COLO829 (cell line): Measurements from ENCODE around the gene RXRG.
"Not testable (repeated sequence)": the region's sequence is repeated elsewhere in the genome, so short reads cannot be mapped to it uniquely, and the experiment has no call there.

Source experiments
- DNase-seq: peaks from one replicate; pipeline ENCODE4 v3.0.0; 2012; ENCODE audit warnings: low spot score

The RXRG gene

GRCh38 chr1:165444897-165445370 is at the start of gene RXRG:
Gene RXRG (minus strand): TSS chr1:165445126. CDS start chr1:165444893, 233 bp downstream.
- peak; percentile 53 for DNase-seq

GRCh38 chr1:165492845-165493373 is 48.0 kb upstream of the RXRG start:
- no peak for DNase-seq

- no peak for DNase-seq
Observed at GRCh38 chr1:165490175-165490574, 45.2 kb upstream of the RXRG start.

GRCh38 chr1:165487921-165488320 is 43.0 kb upstream of the RXRG start:
- no peak for DNase-seq

- DNase-seq, result no peak
Observed at GRCh38 chr1:165486663-165487062, 41.7 kb upstream of the RXRG start.

- no peak for DNase-seq
Observed at GRCh38 chr1:165485716-165486115, 40.8 kb upstream of the RXRG start.

- DNase-seq, result no peak
Observed at GRCh38 chr1:165484532-165484931, 39.6 kb upstream of the RXRG start.

- DNase-seq, result no peak
Observed at GRCh38 chr1:165483412-165483811, 38.5 kb upstream of the RXRG start.

- DNase-seq, result peak; percentile 97
Observed at GRCh38 chr1:165481820-165482532, 37.0 kb upstream of the RXRG start.

- DNase-seq, result peak; percentile 80
Observed at GRCh38 chr1:165476776-165477175, 31.9 kb upstream of the RXRG start.

- no peak for DNase-seq
Observed at GRCh38 chr1:165474196-165474595, 29.3 kb upstream of the RXRG start.

- no peak for DNase-seq
Observed at GRCh38 chr1:165473081-165473480, 28.2 kb upstream of the RXRG start.

- no peak for DNase-seq
Observed at GRCh38 chr1:165468726-165469249, 23.9 kb upstream of the RXRG start.

GRCh38 chr1:165468253-165468652 is 23.3 kb upstream of the RXRG start:
- no peak for DNase-seq

GRCh38 chr1:165467706-165468105 is 22.8 kb upstream of the RXRG start:
- DNase-seq, result peak; percentile 99

- DNase-seq, result no peak
Observed at GRCh38 chr1:165463978-165464377, 19.1 kb upstream of the RXRG start.

- not testable (repeated sequence) for DNase-seq
Observed at GRCh38 chr1:165459683-165460082, 14.8 kb upstream of the RXRG start.

- DNase-seq, result no peak
Observed at GRCh38 chr1:165456861-165457260, 11.9 kb upstream of the RXRG start.

GRCh38 chr1:165456114-165456513 is 11.2 kb upstream of the RXRG start:
- DNase-seq, result no peak

GRCh38 chr1:165455111-165455510 is 10.2 kb upstream of the RXRG start:
- no peak for DNase-seq

- no peak for DNase-seq
Observed at GRCh38 chr1:165454091-165454610, 9.2 kb upstream of the RXRG start.

- no peak for DNase-seq
Observed at GRCh38 chr1:165452336-165453130, 7.6 kb upstream of the RXRG start.

GRCh38 chr1:165451691-165452090 is 6.8 kb upstream of the RXRG start:
- no peak for DNase-seq
